Thyroid gland (tissue), 4 donors: ENCODE data around the gene HAND2.

ENCODE experiments used
- CTCF ChIP-seq, 6 experiments: fragments of 200-600 bp in 3 of 6; fragments of 450-650 bp in 3 of 6; sonication (generic) in 3 of 6; IDR thresholded peaks; one replicate each; pipeline ENCODE4 v1.5.1; 2016 to 2019; ENCODE audit warnings: antibody characterized with exemption in 6 of 6, mild to moderate bottlenecking in 2 of 6, inconsistent platforms in 1 of 6, moderate library complexity in 1 of 6
- POLR2A ChIP-seq, 2 donors: fragments of 450-650 bp; IDR thresholded peaks; one replicate each; pipeline ENCODE4 v1.6.1; 2017; ENCODE audit warnings: antibody characterized with exemption in 2 of 2, mild to moderate bottlenecking in 2 of 2, moderate library complexity in 1 of 2

DNA sequence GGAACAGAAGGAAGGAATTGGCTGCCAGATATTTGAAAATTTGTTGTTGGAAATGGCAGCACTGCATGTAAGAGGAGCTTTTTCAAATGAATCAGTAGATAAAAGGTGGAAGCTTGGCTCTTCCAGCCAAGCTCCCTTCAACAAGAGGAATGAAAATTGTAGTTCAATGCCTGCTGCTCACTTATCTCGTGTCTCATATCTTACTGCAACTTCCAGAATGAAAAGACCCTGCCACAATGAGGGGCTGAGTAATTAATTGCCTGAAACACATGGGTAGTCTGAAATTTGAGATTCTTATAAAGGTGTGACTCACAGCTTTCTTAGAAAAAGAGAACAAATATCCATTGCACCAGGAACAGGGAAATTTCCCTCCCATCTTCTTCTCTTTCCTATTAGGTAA, 53.0 kb downstream of the HAND2 start:
- TF ChIP-seq CTCF (IDR thresholded peaks at IDR 0.05) (no peak), POLR2A (IDR thresholded peaks at IDR 0.05) (no peak)
